Activated T-helper 1 cell treated with anti-CD3 and anti-CD28 coated beads, Interleukin-12 subunit alpha, Interleukin-12 subunit beta, Interleukin-2, Interleukin-4 antibody, amounts not matched to agents 30 ng/mL and 10 ng/mL and 1 ng/mL, durations not matched to agents 14 hours and 24 hours and 36 hours (primary cell): Measurements from ENCODE around the gene KRTAP10-1. TPM values are rescaled to one million over a fixed set of nuclear protein-coding genes. Genes with fewer than 3 reads are reported as not detected.

ENCODE experiments used
- DNase-seq: peaks from one replicate; pipeline ENCODE4 v3.0.0; 2021; ENCODE audit warnings: low spot score
- H3K27ac Mint-ChIP-seq: one replicate; pipeline ENCODE4 v1.8.0; 2021; ENCODE audit warnings: mild to moderate bottlenecking, mixed read lengths
- H3K27me3 Mint-ChIP-seq: one replicate; pipeline ENCODE4 v1.8.0; 2022; ENCODE audit warnings: mild to moderate bottlenecking, moderate library complexity, mixed read lengths; ENCODE audit not compliant: insufficient read depth
- H3K36me3 Mint-ChIP-seq: one replicate; pipeline ENCODE4 v1.8.0; 2021; ENCODE audit warnings: low read depth, mixed read lengths
- H3K4me1 Mint-ChIP-seq: one replicate; pipeline ENCODE4 v1.8.0; 2021; ENCODE audit warnings: low read depth, mixed read lengths
- H3K4me3 Mint-ChIP-seq: one replicate; pipeline ENCODE4 v1.8.0; 2021; ENCODE audit warnings: mild to moderate bottlenecking, moderate library complexity, mixed read lengths
- H3K9me3 Mint-ChIP-seq: one replicate; pipeline ENCODE4 v1.8.0; 2021; ENCODE audit warnings: mixed read lengths
- intact Hi-C: fragments of 100-400 bp; cut with micrococcal nuclease; formaldehyde crosslinking; loops from one replicate; pipeline ENCODE4 v1.15.1; 2024
- total RNA-seq: library from RNA; stranded (reverse); gene quantifications from 2 replicates; pipeline ENCODE4 v1.2.3, GENCODE V29; 2022

Gene KRTAP10-1
- total RNA-seq, 1 donor from 2014 or later: not detected

DNA sequence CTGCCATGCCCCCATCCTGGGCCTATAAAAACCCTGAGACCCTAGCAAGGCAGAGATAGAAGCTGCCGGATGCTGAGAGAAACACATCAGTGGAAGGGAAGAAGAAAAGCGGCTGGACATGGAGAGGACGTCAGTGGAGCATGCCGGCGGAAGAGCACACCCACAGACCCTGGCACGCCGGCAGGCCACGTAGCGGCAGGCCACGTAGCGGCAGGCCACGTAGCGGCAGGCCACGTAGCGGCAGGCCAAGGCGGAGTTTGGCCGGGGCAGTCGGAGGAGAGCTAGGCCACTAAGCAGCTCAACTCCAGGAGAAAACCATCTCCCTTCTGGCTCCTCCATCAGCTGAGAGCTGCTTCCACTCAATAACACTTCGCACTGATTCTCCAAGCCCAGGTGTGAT is 49.6 kb downstream of the KRTAP10-1 start:
- DNase-seq: no peak
- intact Hi-C loops: no loop called here
- Mint-ChIP-seq H3K4me3 (no peak overlapping the region), H3K4me1 (peaks cover 13% of the 10 kb centered on the region), H3K27me3 (peaks cover 6% of the 10 kb centered on the region), H3K9me3 (peaks cover 19% of the 10 kb centered on the region), H3K27ac (no peak overlapping the region), H3K36me3 (peaks cover 10% of the 10 kb centered on the region)

DNA sequence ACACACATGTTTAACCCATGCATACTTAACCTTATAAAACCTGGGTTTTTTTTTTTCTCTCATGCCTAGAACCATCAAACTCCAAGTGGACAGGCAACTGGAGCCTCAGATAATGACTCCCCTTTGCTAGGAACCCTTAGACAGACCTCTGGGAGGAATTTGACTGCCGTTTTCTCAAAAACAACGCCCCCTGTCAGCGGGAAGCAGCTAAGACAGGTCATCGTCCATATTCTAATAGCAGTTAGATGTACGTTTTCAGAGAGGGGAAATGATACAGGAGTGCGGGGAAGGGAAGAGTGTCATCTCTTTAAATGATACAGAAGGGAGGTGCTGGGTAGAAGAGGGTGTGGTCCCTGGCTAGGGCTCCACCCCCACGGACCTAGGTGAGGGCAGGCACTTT is 50.0 kb downstream of the KRTAP10-1 start:
- Mint-ChIP-seq H3K4me1 (peaks cover 13% of the 10 kb centered on the region), H3K36me3 (peaks cover 10% of the 10 kb centered on the region), H3K27me3 (peaks cover 6% of the 10 kb centered on the region), H3K4me3 (no peak overlapping the region), H3K9me3 (peaks cover 19% of the 10 kb centered on the region), H3K27ac (no peak overlapping the region)
- intact Hi-C loops: no loop called here
- no peak for DNase-seq

Other genes with a start within 250 kb of the KRTAP10-1 start
- 132 and 139 TPM in 2 replicates for gene PFKL, start 240.1 kb downstream of the KRTAP10-1 start, total RNA-seq
- gene CFAP410, start 200.8 kb downstream of the KRTAP10-1 start, total RNA-seq: 13.3 and 17.8 TPM in 2 replicates
- gene TRPM2, start 186.6 kb downstream of the KRTAP10-1 start, total RNA-seq: 11.6 and 15.2 TPM in 2 replicates
- 1.8 and 1.9 TPM in 2 replicates for gene LRRC3, start 84.7 kb downstream of the KRTAP10-1 start, total RNA-seq
- gene KRTAP10-2, start 11.3 kb upstream of the KRTAP10-1 start, total RNA-seq: not detected in 2 replicates
- not detected in 2 replicates for gene KRTAP10-3, start 18.6 kb upstream of the KRTAP10-1 start, total RNA-seq
- gene KRTAP10-4, start 33.5 kb upstream of the KRTAP10-1 start, total RNA-seq: not detected in 2 replicates
- gene KRTAP10-5, start 40.4 kb upstream of the KRTAP10-1 start, total RNA-seq: not detected in 2 replicates
- not detected in 2 replicates for gene KRTAP10-6, start 52.3 kb upstream of the KRTAP10-1 start, total RNA-seq
- gene KRTAP10-7, start 60.4 kb upstream of the KRTAP10-1 start, total RNA-seq: not detected in 2 replicates
- gene KRTAP10-8, start 71.9 kb upstream of the KRTAP10-1 start, total RNA-seq: not detected in 2 replicates
- not detected in 2 replicates for gene KRTAP10-9, start 86.9 kb upstream of the KRTAP10-1 start, total RNA-seq
- not detected in 2 replicates for gene KRTAP10-10, start 97.2 kb upstream of the KRTAP10-1 start, total RNA-seq
- gene KRTAP10-11, start 106.2 kb upstream of the KRTAP10-1 start, total RNA-seq: not detected in 2 replicates
- gene KRTAP12-4, start 114.5 kb upstream of the KRTAP10-1 start, total RNA-seq: not detected in 2 replicates
- not detected in 2 replicates for gene KRTAP12-3, start 117.7 kb upstream of the KRTAP10-1 start, total RNA-seq
- not detected in 2 replicates for gene KRTAP12-2, start 126.7 kb upstream of the KRTAP10-1 start, total RNA-seq
- gene KRTAP12-1, start 142.0 kb upstream of the KRTAP10-1 start, total RNA-seq: not detected in 2 replicates
- not detected in 2 replicates for gene KRTAP10-12, start 157.0 kb upstream of the KRTAP10-1 start, total RNA-seq
- not detected in 2 replicates for gene TSPEAR, start 171.4 kb upstream of the KRTAP10-1 start, total RNA-seq